Activated CD4-positive, alpha-beta memory T cell treated with anti-CD3 and anti-CD28 coated beads, Interleukin-2, amount 10 ng/mL, durations not matched to agents 7 days and 5 days (primary cell): ENCODE results near the gene ARNT2. TPM values are rescaled to one million over a fixed set of nuclear protein-coding genes. Genes with fewer than 3 reads are reported as not detected.

ENCODE experiments used
- CTCF ChIA-PET: fragments of 350-600 bp; sonication (Branson Sonifier 250); formaldehyde crosslinking; loops from one replicate; lab custom pipeline; 2021; ENCODE audit warnings: antibody characterized with exemption, inconsistent platforms; lab: Charles Lee
- POLR2A ChIA-PET: fragments of 350-600 bp; sonication (Branson Sonifier 250); formaldehyde crosslinking; loops from one replicate; lab custom pipeline; 2021; ENCODE audit warnings: antibody characterized with exemption; lab: Charles Lee
- DNase-seq: peaks from one replicate; pipeline ENCODE4 v3.0.0-alpha.2; 2020
- H3K27ac Mint-ChIP-seq: one replicate; pipeline ENCODE4 v1.8.0; 2021; ENCODE audit warnings: mild to moderate bottlenecking, mixed read lengths
- H3K27me3 Mint-ChIP-seq: one replicate; pipeline ENCODE4 v1.8.0; 2021; ENCODE audit warnings: mixed read lengths
- H3K36me3 Mint-ChIP-seq: one replicate; pipeline ENCODE4 v1.8.0; 2021; ENCODE audit warnings: low read depth, mixed read lengths
- H3K4me1 Mint-ChIP-seq: one replicate; pipeline ENCODE4 v1.8.0; 2021; ENCODE audit warnings: mixed read lengths
- H3K4me3 Mint-ChIP-seq: one replicate; pipeline ENCODE4 v1.8.0; 2021; ENCODE audit warnings: mild to moderate bottlenecking, mixed read lengths
- H3K9me3 Mint-ChIP-seq: one replicate; pipeline ENCODE4 v1.8.0; 2021; ENCODE audit warnings: mixed read lengths
- total RNA-seq, 2 experiments: library from RNA; stranded (reverse); gene quantifications; one replicate each; pipeline ENCODE4 v1.2.3, GENCODE V29; 2021

The ARNT2 gene
- total RNA-seq, 2 experiments from 2014 or later, result not detected

DNA sequence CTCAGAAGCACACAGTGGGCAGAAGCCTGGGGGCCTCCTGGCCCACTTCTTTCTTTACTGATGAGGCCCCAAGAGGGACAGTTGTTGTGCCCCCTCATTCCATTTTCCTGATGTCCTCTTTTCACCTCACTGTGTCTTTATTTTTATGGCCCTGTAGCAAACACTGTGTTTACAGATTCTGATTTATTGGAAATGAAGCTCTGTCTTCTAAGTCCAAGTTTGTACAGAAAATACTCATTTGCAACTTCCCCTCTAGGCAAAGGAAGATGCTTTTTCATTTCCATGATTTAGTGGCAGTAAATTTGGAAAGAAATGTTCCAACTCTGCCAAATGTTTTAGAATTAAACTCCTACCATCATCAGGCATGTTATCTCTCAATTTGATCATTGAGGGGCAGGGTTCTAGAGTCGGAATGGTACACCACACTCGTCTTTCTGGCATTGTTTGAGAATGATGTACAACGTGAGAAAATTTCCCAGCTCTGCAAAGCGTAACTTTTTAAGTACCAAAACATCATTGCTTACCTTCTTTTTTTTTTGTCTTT lies 129.7 kb downstream of the ARNT2 start:
- ChIA-PET CTCF (no interaction called here), POLR2A (no interaction called here)
- Mint-ChIP-seq H3K36me3 (no peaks in the 10 kb centered on the region), H3K27me3 (peaks cover 17% of the 10 kb centered on the region), H3K4me1 (no peaks in the 10 kb centered on the region), H3K27ac (no peak overlapping the region), H3K4me3 (no peak overlapping the region), H3K9me3 (no peaks in the 10 kb centered on the region)
- no peak for DNase-seq

- ChIA-PET CTCF (no interaction called here), POLR2A (no interaction called here)
- peaks cover 11% of the 10 kb centered on the region for H3K27me3 Mint-ChIP-seq
- H3K27ac Mint-ChIP-seq, result no peak overlapping the region
- H3K4me3 Mint-ChIP-seq, result no peak overlapping the region
- DNase-seq, result no peak
- H3K4me1 Mint-ChIP-seq, result no peaks in the 10 kb centered on the region
- H3K36me3 Mint-ChIP-seq, result no peaks in the 10 kb centered on the region
- H3K9me3 Mint-ChIP-seq, result no peaks in the 10 kb centered on the region
Observed at GRCh38 chr15:80536231-80536630, 132.0 kb downstream of the ARNT2 start.

DNA sequence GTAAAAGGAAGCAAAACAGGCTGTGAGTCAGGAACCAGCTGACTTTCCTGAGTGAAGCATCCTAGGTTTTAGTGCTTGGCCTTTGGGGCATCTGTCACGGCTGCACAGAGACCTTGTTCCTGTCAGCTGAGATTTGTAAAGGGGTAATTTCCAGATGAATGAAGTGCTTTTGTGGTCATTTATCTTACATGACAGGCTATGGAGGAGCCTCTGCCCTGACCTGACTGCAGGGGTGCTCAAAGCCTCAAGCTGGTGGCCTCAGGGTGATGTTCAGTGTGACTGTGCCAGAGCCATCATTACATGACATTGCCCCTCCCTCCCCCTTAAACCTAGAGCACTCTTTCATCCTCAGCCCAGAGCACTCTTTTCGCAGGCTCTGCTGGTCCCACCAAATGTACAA lies 132.5 kb downstream of the ARNT2 start:
- H3K27ac Mint-ChIP-seq, result no peak overlapping the region
- H3K4me1 Mint-ChIP-seq, result no peaks in the 10 kb centered on the region
- no peak overlapping the region for H3K4me3 Mint-ChIP-seq
- no peak for DNase-seq
- H3K36me3 Mint-ChIP-seq, result no peaks in the 10 kb centered on the region
- ChIA-PET POLR2A (no interaction called here), CTCF (no interaction called here)
- no peaks in the 10 kb centered on the region for H3K9me3 Mint-ChIP-seq
- H3K27me3 Mint-ChIP-seq, result peaks cover 16% of the 10 kb centered on the region

GRCh38 chr15:80545078-80545477 lies 140.9 kb downstream of the ARNT2 start:
- no peaks in the 10 kb centered on the region for H3K9me3 Mint-ChIP-seq
- H3K27me3 Mint-ChIP-seq, result peaks cover 25% of the 10 kb centered on the region
- H3K27ac Mint-ChIP-seq, result no peak overlapping the region
- POLR2A ChIA-PET, result no interaction called here
- H3K4me3 Mint-ChIP-seq, result no peak overlapping the region
- H3K4me1 Mint-ChIP-seq, result no peaks in the 10 kb centered on the region
- CTCF ChIA-PET, result no interaction called here
- DNase-seq, result no peak
- no peaks in the 10 kb centered on the region for H3K36me3 Mint-ChIP-seq

- H3K9me3 Mint-ChIP-seq, result no peaks in the 10 kb centered on the region
- no peaks in the 10 kb centered on the region for H3K4me1 Mint-ChIP-seq
- H3K27ac Mint-ChIP-seq, result no peak overlapping the region
- ChIA-PET CTCF (interaction anchor here (1.2 kb wide), 1 partner anchor 20 kb away, joined by 3 read pairs; no protein-coding TSS in a partner anchor), POLR2A (no interaction called here)
- H3K36me3 Mint-ChIP-seq, result no peaks in the 10 kb centered on the region
- peaks cover 24% of the 10 kb centered on the region for H3K27me3 Mint-ChIP-seq
- H3K4me3 Mint-ChIP-seq, result no peak overlapping the region
- DNase-seq, result no peak
Observed at GRCh38 chr15:80547264-80547663, 143.1 kb downstream of the ARNT2 start.

- ChIA-PET POLR2A (interaction anchor here (0.6 kb wide), 1 partner anchor 52 kb away, joined by 3 read pairs; no protein-coding TSS in a partner anchor), CTCF (no interaction called here)
- Mint-ChIP-seq H3K9me3 (no peaks in the 10 kb centered on the region), H3K4me1 (no peaks in the 10 kb centered on the region), H3K36me3 (no peaks in the 10 kb centered on the region), H3K27me3 (peaks cover 28% of the 10 kb centered on the region), H3K4me3 (no peak overlapping the region), H3K27ac (no peak overlapping the region)
- DNase-seq, result no peak
Observed at GRCh38 chr15:80549191-80549590, 145.0 kb downstream of the ARNT2 start.

GRCh38 chr15:80549654-80550053 lies 145.5 kb downstream of the ARNT2 start:
- Mint-ChIP-seq H3K36me3 (no peaks in the 10 kb centered on the region), H3K4me3 (no peak overlapping the region), H3K27me3 (peaks cover 24% of the 10 kb centered on the region), H3K4me1 (no peaks in the 10 kb centered on the region), H3K9me3 (no peaks in the 10 kb centered on the region), H3K27ac (no peak overlapping the region)
- POLR2A ChIA-PET, result no interaction called here
- no peak for DNase-seq
- CTCF ChIA-PET, result no interaction called here

- no peak overlapping the region for H3K27ac Mint-ChIP-seq
- no peaks in the 10 kb centered on the region for H3K36me3 Mint-ChIP-seq
- H3K9me3 Mint-ChIP-seq, result no peaks in the 10 kb centered on the region
- peaks cover 22% of the 10 kb centered on the region for H3K27me3 Mint-ChIP-seq
- H3K4me3 Mint-ChIP-seq, result no peak overlapping the region
- no peak for DNase-seq
- ChIA-PET POLR2A (no interaction called here), CTCF (no interaction called here)
- H3K4me1 Mint-ChIP-seq, result no peaks in the 10 kb centered on the region
Observed at GRCh38 chr15:80550219-80550907, 146.2 kb downstream of the ARNT2 start.

GRCh38 chr15:80550908-80551260 lies 146.7 kb downstream of the ARNT2 start:
- no peak overlapping the region for H3K27ac Mint-ChIP-seq
- no peak for DNase-seq
- H3K4me1 Mint-ChIP-seq, result no peaks in the 10 kb centered on the region
- peaks cover 21% of the 10 kb centered on the region for H3K27me3 Mint-ChIP-seq
- CTCF ChIA-PET, result no interaction called here
- no peaks in the 10 kb centered on the region for H3K36me3 Mint-ChIP-seq
- H3K9me3 Mint-ChIP-seq, result no peaks in the 10 kb centered on the region
- POLR2A ChIA-PET, result no interaction called here
- no peak overlapping the region for H3K4me3 Mint-ChIP-seq

GRCh38 chr15:80551348-80551747 lies 147.2 kb downstream of the ARNT2 start:
- no peaks in the 10 kb centered on the region for H3K36me3 Mint-ChIP-seq
- DNase-seq, result no peak
- H3K4me3 Mint-ChIP-seq, result no peak overlapping the region
- CTCF ChIA-PET, result no interaction called here
- no peaks in the 10 kb centered on the region for H3K4me1 Mint-ChIP-seq
- H3K27ac Mint-ChIP-seq, result no peak overlapping the region
- POLR2A ChIA-PET, result no interaction called here
- H3K9me3 Mint-ChIP-seq, result no peaks in the 10 kb centered on the region
- peaks cover 20% of the 10 kb centered on the region for H3K27me3 Mint-ChIP-seq

GRCh38 chr15:80554560-80554959 lies 150.4 kb downstream of the ARNT2 start:
- CTCF ChIA-PET, result no interaction called here
- Mint-ChIP-seq H3K4me1 (no peaks in the 10 kb centered on the region), H3K36me3 (no peaks in the 10 kb centered on the region), H3K4me3 (no peak overlapping the region), H3K27ac (no peak overlapping the region), H3K9me3 (no peaks in the 10 kb centered on the region), H3K27me3 (peaks cover 16% of the 10 kb centered on the region)
- DNase-seq, result no peak
- POLR2A ChIA-PET, result no interaction called here

DNA sequence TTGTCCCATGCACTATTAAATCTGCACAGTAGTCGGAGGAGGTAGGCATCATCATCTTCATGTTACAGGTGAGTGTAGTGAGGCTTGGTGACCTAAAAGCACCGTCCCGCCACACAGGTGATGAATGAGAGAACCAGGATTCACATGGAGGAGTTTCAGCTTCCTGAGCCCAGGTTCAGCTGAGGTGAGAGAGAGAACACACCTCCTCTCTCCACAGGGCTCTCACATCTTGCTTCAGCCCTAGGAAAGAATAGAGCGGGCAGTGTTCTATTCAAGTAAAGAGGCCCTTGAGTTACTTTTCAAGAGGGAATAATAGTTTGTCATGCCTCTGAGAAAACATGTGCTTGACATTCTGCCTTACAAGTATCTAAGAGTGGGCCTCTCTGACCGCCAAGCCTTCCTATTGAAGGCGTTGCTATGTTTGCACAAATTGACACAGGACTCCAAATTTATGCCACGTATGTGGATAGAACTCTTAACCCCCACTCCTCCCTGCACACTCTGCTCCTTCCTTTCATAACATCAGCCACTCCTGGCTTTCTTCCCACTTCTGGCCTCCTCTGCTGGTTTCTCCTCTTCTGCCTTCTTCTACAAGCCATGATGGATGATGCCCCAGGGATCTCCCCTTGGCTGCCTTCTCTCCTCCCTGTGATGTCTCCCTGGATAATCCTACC lies 152.6 kb downstream of the ARNT2 start:
- ChIA-PET CTCF (no interaction called here), POLR2A (no interaction called here)
- Mint-ChIP-seq H3K27ac (no peak overlapping the region), H3K9me3 (no peaks in the 10 kb centered on the region), H3K27me3 (peaks cover 9% of the 10 kb centered on the region), H3K4me1 (no peaks in the 10 kb centered on the region), H3K4me3 (no peak overlapping the region), H3K36me3 (no peaks in the 10 kb centered on the region)
- DNase-seq, result no peak

GRCh38 chr15:80557441-80558234 lies 153.5 kb downstream of the ARNT2 start:
- ChIA-PET POLR2A (no interaction called here), CTCF (no interaction called here)
- DNase-seq, result no peak
- Mint-ChIP-seq H3K9me3 (no peaks in the 10 kb centered on the region), H3K4me1 (no peaks in the 10 kb centered on the region), H3K27me3 (peaks cover 4% of the 10 kb centered on the region), H3K27ac (no peak overlapping the region), H3K4me3 (no peak overlapping the region), H3K36me3 (no peaks in the 10 kb centered on the region)
